GM10266 (cell line): ENCODE results near the gene BMS1.
A peak's percentile ranks its signal among the peaks of the same experiment; 100 is the strongest.

Experiments
- DNase-seq: peaks from one replicate; pipeline ENCODE4 v3.0.0; 2012; ENCODE audit errors: extremely low spot score
- CTCF ChIP-seq: IDR thresholded peaks from 2 replicates; pipeline ENCODE4 v1.5.1; 2012; ENCODE audit warnings: mild to moderate bottlenecking, low read depth; ENCODE audit not compliant: control insufficient read depth, insufficient read depth; ENCODE audit errors: missing control alignments

BMS1 gene

GRCh38 chr10:42753507-42754154 is 29.0 kb upstream of the BMS1 start:
- peak; percentile 39 for DNase-seq
- TF ChIP-seq CTCF, result no peak

- TF ChIP-seq CTCF, result no peak
- DNase-seq, result peak; percentile 57
These were observed 28.2 kb upstream of the BMS1 start for GRCh38 chr10:42754155-42755027.

- no peak for DNase-seq
- no peak for TF ChIP-seq CTCF
These were observed 27.6 kb upstream of the BMS1 start for GRCh38 chr10:42755028-42755451.

- peak; percentile 18 for DNase-seq
- TF ChIP-seq CTCF, result no peak
These were observed 27.0 kb upstream of the BMS1 start for GRCh38 chr10:42755556-42756093.

- TF ChIP-seq CTCF, result no peak
- DNase-seq, result no peak
These were observed 14.7 kb upstream of the BMS1 start for GRCh38 chr10:42767906-42768305.

GRCh38 chr10:42768581-42769152 is 13.9 kb upstream of the BMS1 start:
- DNase-seq, result no peak
- TF ChIP-seq CTCF, result no peak
